Measurements from ENCODE around the gene NKX3-2.

GRCh38 chr4:13567125-13567524 is 22.8 kb upstream of the NKX3-2 start:
- no peak for TF ChIP-seq CREB5 (CRISPR knock-in tag; IDR thresholded peaks at IDR 0.05; ENCODE audit: low read depth)
- TF ChIP-seq PPARA (CRISPR knock-in tag; IDR thresholded peaks at IDR 0.05; ENCODE audit: borderline replicate concordance): no peak
- no peak for TF ChIP-seq ZFP30 (CRISPR knock-in tag; IDR thresholded peaks at IDR 0.05)
- TF ChIP-seq RARB (CRISPR knock-in tag; IDR thresholded peaks at IDR 0.05): no peak
- no peak for TF ChIP-seq OSR1 (CRISPR knock-in tag; IDR thresholded peaks at IDR 0.05)
- TF ChIP-seq CSDC2 (CRISPR knock-in tag; IDR thresholded peaks at IDR 0.05): no peak
- no peak for TF ChIP-seq ZFP3 (CRISPR knock-in tag; IDR thresholded peaks at IDR 0.05)
- no peak for TF ChIP-seq TSHZ2 (CRISPR knock-in tag; IDR thresholded peaks at IDR 0.05)
- TF ChIP-seq POU6F1 (CRISPR knock-in tag; IDR thresholded peaks at IDR 0.05; ENCODE audit: borderline replicate concordance, low read depth): no peak
- TF ChIP-seq, protein P1, sequence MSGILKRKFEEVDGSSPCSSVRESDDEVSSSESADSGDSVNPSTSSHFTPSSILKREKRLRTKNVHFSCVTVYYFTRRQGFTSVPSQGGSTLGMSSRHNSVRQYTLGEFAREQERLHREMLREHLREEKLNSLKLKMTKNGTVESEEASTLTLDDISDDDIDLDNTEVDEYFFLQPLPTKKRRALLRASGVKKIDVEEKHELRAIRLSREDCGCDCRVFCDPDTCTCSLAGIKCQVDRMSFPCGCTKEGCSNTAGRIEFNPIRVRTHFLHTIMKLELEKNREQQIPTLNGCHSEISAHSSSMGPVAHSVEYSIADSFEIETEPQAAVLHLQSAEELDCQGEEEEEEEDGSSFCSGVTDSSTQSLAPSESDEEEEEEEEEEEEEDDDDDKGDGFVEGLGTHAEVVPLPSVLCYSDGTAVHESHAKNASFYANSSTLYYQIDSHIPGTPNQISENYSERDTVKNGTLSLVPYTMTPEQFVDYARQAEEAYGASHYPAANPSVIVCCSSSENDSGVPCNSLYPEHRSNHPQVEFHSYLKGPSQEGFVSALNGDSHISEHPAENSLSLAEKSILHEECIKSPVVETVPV (CRISPR knock-in tag; IDR thresholded peaks at IDR 0.05): no peak
